DOHH2 (cell line): ENCODE data around the gene MAT2B.

Source experiments
- H3F3A ChIP-seq: fragments of 200-600 bp; sonication (generic), shearing (Covaris generic); 2 replicates; pipeline ENCODE4 v1.6.0; 2016; ENCODE audit warnings: antibody characterized with exemption, mild to moderate bottlenecking; ENCODE audit not compliant: control insufficient read depth, insufficient read depth
- H3K27ac ChIP-seq: fragments of 200-600 bp; sonication (generic); 2 replicates; pipeline ENCODE4 v1.5.1; 2014; ENCODE audit warnings: low read depth, mild to moderate bottlenecking, low read length, moderate library complexity
- H3K27me3 ChIP-seq: fragments of 200-600 bp; sonication (generic); 2 replicates; pipeline ENCODE4 v1.6.1; 2014; ENCODE audit warnings: mild to moderate bottlenecking, low read length, mixed read lengths; ENCODE audit not compliant: control insufficient read depth
- H3K36me3 ChIP-seq: fragments of 200-600 bp; sonication (generic); 2 replicates; pipeline ENCODE4 v1.6.1; 2014; ENCODE audit warnings: mild to moderate bottlenecking, low read length, moderate library complexity, mixed read lengths; ENCODE audit not compliant: control insufficient read depth
- H3K4me1 ChIP-seq: fragments of 200-600 bp; sonication (generic); 2 replicates; pipeline ENCODE4 v1.6.1; 2014; ENCODE audit warnings: mild to moderate bottlenecking, low read length, mixed read lengths; ENCODE audit not compliant: control insufficient read depth
- H3K4me2 ChIP-seq: fragments of 200-600 bp; sonication (generic); 2 replicates; pipeline ENCODE4 v1.6.0; 2014; ENCODE audit warnings: mild to moderate bottlenecking, low read length, moderate library complexity
- H3K4me3 ChIP-seq: fragments of 200-600 bp; sonication (generic); 2 replicates; pipeline ENCODE4 v1.5.1; 2014; ENCODE audit warnings: mild to moderate bottlenecking, low read length, mixed read lengths
- H3K79me2 ChIP-seq: fragments of 200-600 bp; sonication (generic); 2 replicates; pipeline ENCODE4 v1.6.1; 2014; ENCODE audit warnings: mild to moderate bottlenecking, low read length, mixed read lengths; ENCODE audit not compliant: control insufficient read depth
- H3K9me2 ChIP-seq: fragments of 200-600 bp; sonication (generic); replicated peaks from 2 replicates; pipeline ENCODE4 v1.6.1; 2014; ENCODE audit warnings: mild to moderate bottlenecking, low read length, mixed read lengths; ENCODE audit not compliant: control insufficient read depth
- H3K9me3 ChIP-seq: fragments of 200-600 bp; sonication (generic); 2 replicates; pipeline ENCODE4 v1.6.1; 2014; ENCODE audit warnings: antibody characterized with exemption, low read length, mixed read lengths; ENCODE audit not compliant: control insufficient read depth, insufficient read depth
- H4K20me1 ChIP-seq: fragments of 200-600 bp; sonication (generic); 2 replicates; pipeline ENCODE4 v1.6.0; 2014; ENCODE audit warnings: low read depth, mild to moderate bottlenecking, antibody characterized with exemption, low read length, moderate library complexity; ENCODE audit not compliant: control insufficient read depth, insufficient read depth
- EZH2phosphoT487 ChIP-seq: fragments of 200-600 bp; sonication (generic); IDR thresholded peaks from 2 replicates; pipeline ENCODE4 v1.6.1; 2017; ENCODE audit warnings: borderline replicate concordance, mild to moderate bottlenecking, antibody characterized with exemption, low read length, moderate library complexity, mixed read lengths
- TF ChIP-seq, protein P1 (sequence below): fragments of 200-600 bp; sonication (generic); IDR thresholded peaks from one replicate; pipeline ENCODE4 v1.5.1; 2014; ENCODE audit warnings: antibody characterized with exemption, mild to moderate bottlenecking, low read depth, low read length; ENCODE audit not compliant: poor library complexity, severe bottlenecking

MAT2B gene

DNA sequence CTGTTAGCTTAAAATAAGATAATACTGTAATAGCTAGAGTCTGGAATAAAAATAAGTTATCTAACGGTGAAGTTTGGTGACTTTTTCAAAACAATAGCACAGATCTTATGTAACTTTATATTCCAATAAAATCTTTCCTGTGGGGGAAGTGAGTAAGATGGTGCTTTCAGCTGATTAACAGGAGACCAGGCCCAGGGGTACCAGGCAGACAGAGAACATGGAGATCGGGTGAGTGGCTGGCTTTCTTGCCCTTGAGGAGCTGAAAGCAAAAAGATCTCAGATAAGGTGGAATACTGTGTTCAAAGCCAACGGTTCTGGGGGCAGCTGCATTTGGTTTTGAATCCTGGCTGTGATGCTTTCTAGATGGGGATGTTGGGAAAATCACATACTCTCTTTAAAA is 61.3 kb downstream of the MAT2B start:
- Histone ChIP-seq H3K27ac (no peak overlapping the region), H3K9me3 (no peaks in the 10 kb centered on the region), H3K4me1 (peaks cover 10% of the 10 kb centered on the region), H3K4me3 (no peak overlapping the region), H4K20me1 (no peaks in the 10 kb centered on the region), H3K9me2 (no peaks in the 10 kb centered on the region), H3K27me3 (peaks cover 44% of the 10 kb centered on the region), H3F3A (no peaks in the 10 kb centered on the region), H3K4me2 (no peak overlapping the region; the same call in 1 of the 2 replicates), H3K36me3 (no peaks in the 10 kb centered on the region), H3K79me2 (no peaks in the 10 kb centered on the region)
- TF ChIP-seq EZH2phosphoT487: no peak
- TF ChIP-seq, protein P1, sequence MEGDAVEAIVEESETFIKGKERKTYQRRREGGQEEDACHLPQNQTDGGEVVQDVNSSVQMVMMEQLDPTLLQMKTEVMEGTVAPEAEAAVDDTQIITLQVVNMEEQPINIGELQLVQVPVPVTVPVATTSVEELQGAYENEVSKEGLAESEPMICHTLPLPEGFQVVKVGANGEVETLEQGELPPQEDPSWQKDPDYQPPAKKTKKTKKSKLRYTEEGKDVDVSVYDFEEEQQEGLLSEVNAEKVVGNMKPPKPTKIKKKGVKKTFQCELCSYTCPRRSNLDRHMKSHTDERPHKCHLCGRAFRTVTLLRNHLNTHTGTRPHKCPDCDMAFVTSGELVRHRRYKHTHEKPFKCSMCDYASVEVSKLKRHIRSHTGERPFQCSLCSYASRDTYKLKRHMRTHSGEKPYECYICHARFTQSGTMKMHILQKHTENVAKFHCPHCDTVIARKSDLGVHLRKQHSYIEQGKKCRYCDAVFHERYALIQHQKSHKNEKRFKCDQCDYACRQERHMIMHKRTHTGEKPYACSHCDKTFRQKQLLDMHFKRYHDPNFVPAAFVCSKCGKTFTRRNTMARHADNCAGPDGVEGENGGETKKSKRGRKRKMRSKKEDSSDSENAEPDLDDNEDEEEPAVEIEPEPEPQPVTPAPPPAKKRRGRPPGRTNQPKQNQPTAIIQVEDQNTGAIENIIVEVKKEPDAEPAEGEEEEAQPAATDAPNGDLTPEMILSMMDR: no peak

DNA sequence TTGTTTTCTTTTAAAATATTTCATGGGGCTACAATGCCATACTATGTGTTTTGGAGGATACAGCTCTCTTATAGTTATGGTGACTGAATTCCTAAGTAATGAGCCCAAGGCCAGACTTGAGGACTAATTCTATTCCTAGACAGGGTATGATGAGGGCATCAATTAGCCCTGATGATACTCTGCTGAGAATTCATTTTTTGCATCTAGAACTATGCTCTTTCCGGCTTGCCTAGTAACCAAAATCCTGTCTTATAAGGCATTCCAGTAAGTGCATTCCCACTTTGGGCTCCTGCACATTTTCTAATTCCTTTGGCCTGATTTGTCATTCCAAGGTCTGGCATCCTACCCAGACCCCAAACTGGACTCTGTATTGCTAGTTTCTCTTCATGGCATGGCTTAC is 62.4 kb downstream of the MAT2B start:
- peaks cover 10% of the 10 kb centered on the region for H3K4me1 ChIP-seq
- H3K4me3 ChIP-seq: no peak overlapping the region
- no peaks in the 10 kb centered on the region for H3K36me3 ChIP-seq
- no peaks in the 10 kb centered on the region for H3F3A ChIP-seq
- no peak overlapping the region for H3K27ac ChIP-seq
- peaks cover 47% of the 10 kb centered on the region for H3K27me3 ChIP-seq
- no peaks in the 10 kb centered on the region for H3K9me3 ChIP-seq
- H4K20me1 ChIP-seq: no peaks in the 10 kb centered on the region
- TF ChIP-seq, protein P1: no peak
- TF ChIP-seq EZH2phosphoT487: no peak
- no peaks in the 10 kb centered on the region for H3K79me2 ChIP-seq
- no peaks in the 10 kb centered on the region for H3K9me2 ChIP-seq
- H3K4me2 ChIP-seq: no peak overlapping the region
